HG02943 (cell line): ENCODE measurements around the gene ACSL6.

ENCODE experiments used
- ATAC-seq: cut with Tn5 transposase; IDR thresholded peaks from one replicate; pipeline ENCODE4 v1.9.1; 2021; ENCODE audit warnings: mild to moderate bottlenecking, low read depth, moderate library complexity; ENCODE audit not compliant: unreplicated experiment

ACSL6 gene

GRCh38 chr5:132017738-132018625, 6.5 kb upstream of the ACSL6 start:
- no peak for ATAC-seq

- ATAC-seq = no peak
These were observed 5.9 kb upstream of the ACSL6 start for GRCh38 chr5:132017316-132017715.

GRCh38 chr5:132016721-132017250, 5.3 kb upstream of the ACSL6 start:
- ATAC-seq = no peak

- ATAC-seq = no peak
These were observed 2.3 kb upstream of the ACSL6 start for GRCh38 chr5:132013711-132014110.

GRCh38 chr5:132013006-132013689, 1.7 kb upstream of the ACSL6 start:
- ATAC-seq = no peak

GRCh38 chr5:132012371-132013005, 1.0 kb upstream of the ACSL6 start:
- no peak for ATAC-seq

GRCh38 chr5:132010989-132011621, 353 bp downstream of the ACSL6 start:
- ATAC-seq = no peak

GRCh38 chr5:132010645-132010988, 841 bp downstream of the ACSL6 start:
- ATAC-seq = no peak

GRCh38 chr5:132009706-132010405, 1.6 kb downstream of the ACSL6 start:
- ATAC-seq = no peak

- no peak for ATAC-seq
These were observed 2.3 kb downstream of the ACSL6 start for GRCh38 chr5:132008961-132009680.

- ATAC-seq = no peak
These were observed 3.3 kb downstream of the ACSL6 start for GRCh38 chr5:132008163-132008473.

- ATAC-seq = peak; percentile 60
These were observed 3.9 kb downstream of the ACSL6 start for GRCh38 chr5:132007399-132008162.

GRCh38 chr5:132006331-132007120, 4.9 kb downstream of the ACSL6 start:
- no peak for ATAC-seq

- no peak for ATAC-seq
These were observed 5.9 kb downstream of the ACSL6 start for GRCh38 chr5:132005591-132005990.

GRCh38 chr5:132003982-132004381, 7.5 kb downstream of the ACSL6 start:
- no peak for ATAC-seq

- ATAC-seq = no peak
These were observed 8.2 kb downstream of the ACSL6 start for GRCh38 chr5:132003170-132003744.

GRCh38 chr5:132002757-132003156, 8.7 kb downstream of the ACSL6 start:
- ATAC-seq = no peak
